Measurements from ENCODE around the gene DDR2. TPM values are rescaled to one million over a fixed set of nuclear protein-coding genes. Genes with fewer than 3 reads are reported as not detected.

DDR2 gene
- total RNA-seq, 1 experiment from 2014 or later: 4.9 TPM

- Mint-ChIP-seq H3K27ac (ENCODE audit: low read depth, unreplicated experiment) (no peak overlapping the region), H3K36me3 (ENCODE audit: insufficient read depth, unreplicated experiment) (no peaks in the 10 kb centered on the region), H3K27me3 (ENCODE audit: insufficient read depth, unreplicated experiment) (no peaks in the 10 kb centered on the region), H3K9me3 (ENCODE audit: unreplicated experiment) (no peaks in the 10 kb centered on the region), H3K4me3 (ENCODE audit: unreplicated experiment) (no peak overlapping the region), H3K4me1 (ENCODE audit: insufficient read depth, unreplicated experiment) (no peaks in the 10 kb centered on the region)
- TF ChIP-seq CTCF (IDR thresholded peaks at IDR 0.05; ENCODE audit: unreplicated experiment): no peak
- intact Hi-C loops (cut with micrococcal nuclease): no loop called here
- CTCF ChIA-PET: interaction anchor here (0.8 kb wide), 1 partner anchor 93 kb away, joined by 3 read pairs; no protein-coding TSS in a partner anchor
- DNase-seq (ENCODE audit: unreplicated experiment): no peak
- POLR2A ChIA-PET: no interaction called here
- no TSS peak for BruUV-seq (replicated peaks)
These were observed 74.3 kb downstream of the DDR2 start for GRCh38 chr1:162706606-162707005.

DNA sequence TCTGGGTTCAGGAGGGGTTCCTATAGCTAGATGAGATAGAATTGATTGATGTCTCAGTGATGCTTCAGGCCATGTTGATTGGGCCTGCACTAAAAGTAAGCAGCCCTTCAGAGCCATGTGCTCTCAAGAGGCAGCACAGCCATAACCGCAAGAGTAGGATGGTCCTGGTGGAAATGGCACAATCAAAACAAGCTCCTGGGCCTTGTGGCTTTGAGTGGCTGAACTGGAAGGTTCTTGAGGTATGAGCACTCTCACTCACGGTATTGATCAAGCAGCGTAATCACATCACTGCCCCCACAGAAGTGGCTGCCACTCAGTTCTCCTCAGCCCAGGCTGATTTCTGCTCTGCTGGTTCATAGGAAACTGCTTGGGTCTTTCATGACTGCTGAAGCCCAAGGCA is 76.0 kb downstream of the DDR2 start:
- ChIA-PET CTCF (interaction anchor here (0.6 kb wide), 1 partner anchor 504 kb away, joined by 3 read pairs; no protein-coding TSS in a partner anchor), POLR2A (interaction anchor here (1.5 kb wide), 1 partner anchor 9 kb away, joined by 5 read pairs; no protein-coding TSS in a partner anchor)
- H3K4me3 Mint-ChIP-seq (ENCODE audit: unreplicated experiment): no peak overlapping the region
- intact Hi-C loops (cut with micrococcal nuclease): no loop called here
- H3K27ac Mint-ChIP-seq (ENCODE audit: low read depth, unreplicated experiment): no peak overlapping the region
- no peaks in the 10 kb centered on the region for H3K9me3 Mint-ChIP-seq (ENCODE audit: unreplicated experiment)
- no peak for DNase-seq (ENCODE audit: unreplicated experiment)
- TF ChIP-seq CTCF (IDR thresholded peaks at IDR 0.05; ENCODE audit: unreplicated experiment): no peak
- no peaks in the 10 kb centered on the region for H3K27me3 Mint-ChIP-seq (ENCODE audit: insufficient read depth, unreplicated experiment)
- BruUV-seq (replicated peaks): no TSS peak
- no peaks in the 10 kb centered on the region for H3K36me3 Mint-ChIP-seq (ENCODE audit: insufficient read depth, unreplicated experiment)
- no peaks in the 10 kb centered on the region for H3K4me1 Mint-ChIP-seq (ENCODE audit: insufficient read depth, unreplicated experiment)

- H3K27me3 Mint-ChIP-seq (ENCODE audit: insufficient read depth, unreplicated experiment): no peaks in the 10 kb centered on the region
- DNase-seq (ENCODE audit: unreplicated experiment): no peak
- POLR2A ChIA-PET: interaction anchor here (1.0 kb wide), 1 partner anchor 8 kb away, joined by 4 read pairs; no protein-coding TSS in a partner anchor
- no peaks in the 10 kb centered on the region for H3K9me3 Mint-ChIP-seq (ENCODE audit: unreplicated experiment)
- BruUV-seq (replicated peaks): no TSS peak
- no peak overlapping the region for H3K4me3 Mint-ChIP-seq (ENCODE audit: unreplicated experiment)
- no peaks in the 10 kb centered on the region for H3K4me1 Mint-ChIP-seq (ENCODE audit: insufficient read depth, unreplicated experiment)
- CTCF ChIA-PET: interaction anchor here (2.9 kb wide), 1 partner anchor 8 kb away, joined by 11 read pairs; no protein-coding TSS in a partner anchor
- H3K27ac Mint-ChIP-seq (ENCODE audit: low read depth, unreplicated experiment): no peak overlapping the region
- no peaks in the 10 kb centered on the region for H3K36me3 Mint-ChIP-seq (ENCODE audit: insufficient read depth, unreplicated experiment)
- no peak for TF ChIP-seq CTCF (IDR thresholded peaks at IDR 0.05; ENCODE audit: unreplicated experiment)
- intact Hi-C loops (cut with micrococcal nuclease): no loop called here
These were observed 77.0 kb downstream of the DDR2 start for GRCh38 chr1:162709132-162709860.

DNA sequence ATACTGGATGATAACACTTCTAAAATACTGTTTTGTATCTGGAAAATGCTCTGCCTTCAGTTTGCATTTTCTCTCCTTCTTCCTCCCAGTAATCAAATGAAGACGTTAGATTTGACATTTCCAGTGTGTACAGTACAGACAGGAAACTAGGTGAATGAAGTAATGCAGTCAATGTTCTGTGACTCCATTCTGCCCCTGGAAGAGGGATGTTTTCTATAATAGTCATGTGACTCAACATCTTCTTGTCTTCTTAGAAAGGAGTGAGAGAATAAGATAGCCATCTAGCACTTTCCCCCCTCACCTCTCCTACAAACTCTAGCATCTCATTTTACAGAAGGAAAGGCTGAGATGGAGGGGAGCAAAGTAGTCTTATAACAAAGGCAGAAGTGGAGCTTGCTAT is 77.6 kb downstream of the DDR2 start:
- POLR2A ChIA-PET: interaction anchor here (1.0 kb wide), 1 partner anchor 8 kb away, joined by 4 read pairs; no protein-coding TSS in a partner anchor
- BruUV-seq (replicated peaks): no TSS peak
- no peak overlapping the region for H3K4me3 Mint-ChIP-seq (ENCODE audit: unreplicated experiment)
- H3K9me3 Mint-ChIP-seq (ENCODE audit: unreplicated experiment): no peaks in the 10 kb centered on the region
- no peaks in the 10 kb centered on the region for H3K4me1 Mint-ChIP-seq (ENCODE audit: insufficient read depth, unreplicated experiment)
- intact Hi-C loops (cut with micrococcal nuclease): no loop called here
- no peak for DNase-seq (ENCODE audit: unreplicated experiment)
- no peaks in the 10 kb centered on the region for H3K27me3 Mint-ChIP-seq (ENCODE audit: insufficient read depth, unreplicated experiment)
- TF ChIP-seq CTCF (IDR thresholded peaks at IDR 0.05; ENCODE audit: unreplicated experiment): no peak
- H3K36me3 Mint-ChIP-seq (ENCODE audit: insufficient read depth, unreplicated experiment): no peaks in the 10 kb centered on the region
- no peak overlapping the region for H3K27ac Mint-ChIP-seq (ENCODE audit: low read depth, unreplicated experiment)
- CTCF ChIA-PET: interaction anchor here (2.9 kb wide), 1 partner anchor 9 kb away, joined by 11 read pairs; no protein-coding TSS in a partner anchor
